SK-N-SH (cell line): ENCODE data around the gene CBFA2T2.

Source experiments
- CTCF ChIP-seq: fragments of 200-600 bp; sonication (generic); IDR thresholded peaks from 2 replicates; pipeline ENCODE4 v1.6.1; 2017; ENCODE audit warnings: antibody characterized with exemption, mild to moderate bottlenecking, moderate library complexity
- FOSL2 ChIP-seq: IDR thresholded peaks from 2 replicates; pipeline ENCODE4 v1.4.0; 2012; ENCODE audit warnings: low read depth, mild to moderate bottlenecking, moderate library complexity, borderline replicate concordance
- FOXM1 ChIP-seq: IDR thresholded peaks from 2 replicates; pipeline ENCODE4 v1.4.0; 2012; ENCODE audit warnings: low read depth, mild to moderate bottlenecking
- POLR2AphosphoS5 ChIP-seq: IDR thresholded peaks from 2 replicates; pipeline ENCODE4 v1.6.1; 2012; ENCODE audit warnings: low read depth, low read length
- RFX5 ChIP-seq: IDR thresholded peaks from 2 replicates; pipeline ENCODE4 v1.6.1; 2012; ENCODE audit warnings: mild to moderate bottlenecking, improper control_type of control experiment, low read length
- TF ChIP-seq, protein P1 (sequence below): IDR thresholded peaks from 2 replicates; pipeline ENCODE4; 2012

DNA sequence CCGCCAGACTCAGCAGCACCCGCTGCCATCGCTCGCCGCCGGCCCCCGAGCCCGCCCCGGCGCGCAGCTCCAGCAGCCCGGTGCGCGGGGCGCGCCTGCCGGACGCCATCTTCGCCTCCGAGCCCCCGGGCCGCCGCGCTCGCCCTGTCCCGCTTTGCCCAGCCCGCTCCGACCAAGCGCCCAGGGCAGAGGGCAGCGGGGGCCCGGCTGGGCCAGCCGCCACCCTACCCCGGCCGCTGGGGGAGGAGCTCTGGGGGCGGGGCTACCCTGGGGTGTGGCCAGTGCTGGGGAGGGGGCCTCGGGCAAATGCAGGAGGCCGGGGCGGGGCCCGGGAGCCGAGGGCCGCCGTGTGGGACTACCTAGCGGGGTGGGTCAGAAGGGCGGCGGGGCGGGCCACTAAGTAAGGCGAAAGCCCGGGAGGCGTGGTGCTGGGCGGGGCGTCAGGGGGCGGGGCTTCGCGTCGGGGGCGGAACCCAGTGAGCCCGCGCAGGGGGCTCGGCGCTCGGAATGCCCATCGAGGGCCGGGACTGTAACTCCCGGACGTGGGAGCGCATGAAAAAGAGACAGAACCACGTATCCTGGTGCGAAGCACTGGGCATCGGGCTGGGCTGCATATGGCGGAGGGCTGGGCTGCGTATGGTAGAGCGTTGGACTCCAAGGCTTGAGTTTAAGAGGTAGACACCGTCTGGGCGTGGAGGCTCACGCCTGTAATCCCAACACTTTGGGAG is 46.2 kb upstream of the CBFA2T2 start, which contains the start of gene SNTA1:
- TF ChIP-seq, protein P1, sequence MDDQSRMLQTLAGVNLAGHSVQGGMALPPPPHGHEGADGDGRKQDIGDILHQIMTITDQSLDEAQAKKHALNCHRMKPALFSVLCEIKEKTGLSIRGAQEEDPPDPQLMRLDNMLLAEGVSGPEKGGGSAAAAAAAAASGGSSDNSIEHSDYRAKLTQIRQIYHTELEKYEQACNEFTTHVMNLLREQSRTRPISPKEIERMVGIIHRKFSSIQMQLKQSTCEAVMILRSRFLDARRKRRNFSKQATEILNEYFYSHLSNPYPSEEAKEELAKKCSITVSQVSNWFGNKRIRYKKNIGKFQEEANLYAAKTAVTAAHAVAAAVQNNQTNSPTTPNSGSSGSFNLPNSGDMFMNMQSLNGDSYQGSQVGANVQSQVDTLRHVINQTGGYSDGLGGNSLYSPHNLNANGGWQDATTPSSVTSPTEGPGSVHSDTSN, result no peak
- TF ChIP-seq CTCF (no peak), RFX5 (no peak), POLR2AphosphoS5 (no peak), FOSL2 (no peak), FOXM1 (no peak)
